Fibroblast of the aortic adventitia (primary cell): Measurements from ENCODE around the gene CALD1. TPM values are rescaled to one million over a fixed set of nuclear protein-coding genes. Genes with fewer than 3 reads are reported as not detected.
A peak's percentile ranks its signal among the peaks of the same experiment; 100 is the strongest.

Experiments used
- DNase-seq: peaks from one replicate; pipeline ENCODE4 v3.0.0-alpha.2; 2010; ENCODE audit warnings: low read depth
- H3K4me3 ChIP-seq: 2 replicates; pipeline ENCODE4 v1.5.1; 2011; ENCODE audit warnings: low read depth, mild to moderate bottlenecking, control low read depth, low read length, moderate library complexity
- total RNA-seq: library from RNA; depleted of rRNA; stranded (reverse); fragments of >200 nt; gene quantifications from 2 replicates; pipeline ENCODE4 v1.2.3, GENCODE V29; 2012; ENCODE audit warnings: low replicate concordance
- TF ChIP-seq, protein P1 (sequence below): IDR thresholded peaks from 2 replicates; pipeline ENCODE4 v1.5.1; 2011; ENCODE audit warnings: mild to moderate bottlenecking, low read length, control low read depth, inconsistent platforms; ENCODE audit not compliant: insufficient read depth

The CALD1 gene
- total RNA-seq, 1 donor: 201 TPM

DNA sequence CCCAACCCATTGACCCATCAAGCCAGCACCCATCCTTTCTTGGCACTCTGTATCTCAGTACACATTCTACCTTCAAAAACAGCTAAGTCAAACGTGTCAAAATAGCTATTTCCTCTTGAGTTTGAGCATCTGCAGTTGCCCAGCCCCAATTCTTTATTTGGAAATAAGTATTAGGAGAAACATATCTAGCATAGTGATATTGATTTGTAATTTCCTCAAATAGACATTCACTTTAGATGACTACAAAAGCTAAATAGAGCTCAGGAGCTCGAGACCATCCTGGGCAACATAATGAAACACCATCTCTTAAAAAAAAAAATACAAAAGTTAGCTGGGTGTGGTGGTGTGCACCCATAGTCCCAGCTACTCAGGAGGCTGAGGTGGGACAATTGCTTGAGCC is 147.6 kb downstream of the CALD1 start:
- no peak for DNase-seq
- no peak overlapping the region for H3K4me3 ChIP-seq
- TF ChIP-seq, protein P1, sequence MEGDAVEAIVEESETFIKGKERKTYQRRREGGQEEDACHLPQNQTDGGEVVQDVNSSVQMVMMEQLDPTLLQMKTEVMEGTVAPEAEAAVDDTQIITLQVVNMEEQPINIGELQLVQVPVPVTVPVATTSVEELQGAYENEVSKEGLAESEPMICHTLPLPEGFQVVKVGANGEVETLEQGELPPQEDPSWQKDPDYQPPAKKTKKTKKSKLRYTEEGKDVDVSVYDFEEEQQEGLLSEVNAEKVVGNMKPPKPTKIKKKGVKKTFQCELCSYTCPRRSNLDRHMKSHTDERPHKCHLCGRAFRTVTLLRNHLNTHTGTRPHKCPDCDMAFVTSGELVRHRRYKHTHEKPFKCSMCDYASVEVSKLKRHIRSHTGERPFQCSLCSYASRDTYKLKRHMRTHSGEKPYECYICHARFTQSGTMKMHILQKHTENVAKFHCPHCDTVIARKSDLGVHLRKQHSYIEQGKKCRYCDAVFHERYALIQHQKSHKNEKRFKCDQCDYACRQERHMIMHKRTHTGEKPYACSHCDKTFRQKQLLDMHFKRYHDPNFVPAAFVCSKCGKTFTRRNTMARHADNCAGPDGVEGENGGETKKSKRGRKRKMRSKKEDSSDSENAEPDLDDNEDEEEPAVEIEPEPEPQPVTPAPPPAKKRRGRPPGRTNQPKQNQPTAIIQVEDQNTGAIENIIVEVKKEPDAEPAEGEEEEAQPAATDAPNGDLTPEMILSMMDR: no peak

DNA sequence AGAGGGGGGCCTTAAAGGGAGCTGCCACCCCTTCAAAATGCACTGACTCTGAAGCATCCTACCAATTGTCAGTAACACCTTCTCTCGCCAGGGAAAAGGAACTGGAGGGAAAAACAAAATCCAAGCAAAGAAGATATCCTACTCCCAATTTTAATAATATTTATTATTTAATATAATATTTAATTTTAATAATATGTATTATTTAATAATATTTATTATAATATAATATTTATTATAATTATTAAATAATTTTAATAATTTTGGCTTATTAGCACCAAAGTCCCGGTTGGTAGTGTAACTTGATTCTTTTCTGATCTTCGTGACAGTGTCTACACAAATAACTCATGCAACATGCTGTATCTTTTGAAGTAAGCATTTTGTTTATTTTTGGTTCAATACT is 148.3 kb downstream of the CALD1 start:
- no peak overlapping the region for H3K4me3 ChIP-seq
- TF ChIP-seq, protein P1: no peak
- no peak for DNase-seq

DNA sequence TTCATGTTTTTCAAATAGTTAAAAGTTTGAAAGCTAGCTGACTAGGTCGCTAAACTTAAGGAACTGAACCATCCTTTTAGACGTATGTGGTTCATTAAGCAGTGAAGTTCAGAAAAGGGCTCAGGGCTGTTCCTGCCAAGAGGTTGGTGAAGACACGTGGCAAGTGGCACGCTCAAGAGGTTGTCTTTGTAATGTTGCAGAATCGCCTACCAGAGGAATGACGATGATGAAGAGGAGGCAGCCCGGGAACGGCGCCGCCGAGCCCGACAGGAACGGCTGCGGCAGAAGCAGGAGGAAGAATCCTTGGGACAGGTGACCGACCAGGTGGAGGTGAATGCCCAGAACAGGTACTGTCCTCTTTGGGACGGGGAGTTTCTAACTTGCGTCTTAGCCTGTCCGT is 149.1 kb downstream of the CALD1 start:
- H3K4me3 ChIP-seq: no peak overlapping the region
- TF ChIP-seq, protein P1: no peak

DNA sequence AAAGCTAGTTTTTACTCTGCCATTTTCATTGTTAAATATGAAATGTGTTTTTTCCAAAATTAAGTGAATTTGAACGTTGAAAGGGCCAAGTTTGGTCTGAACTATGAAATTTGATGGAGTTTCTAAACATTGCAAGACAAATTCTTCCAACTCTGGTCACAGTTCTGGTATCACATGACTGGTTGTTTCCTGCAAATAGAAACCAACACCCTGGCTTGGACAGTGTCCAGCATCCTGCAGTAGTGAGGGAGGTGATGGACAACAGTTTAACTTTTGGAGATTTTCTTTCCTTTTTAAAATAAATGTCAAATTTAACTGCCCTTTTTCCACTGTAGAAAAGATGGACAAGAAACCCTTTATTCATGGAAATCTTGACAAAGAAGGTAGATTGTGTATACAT is 152.1 kb downstream of the CALD1 start:
- peak; percentile 79 for DNase-seq
- H3K4me3 ChIP-seq: no peak overlapping the region
- TF ChIP-seq, protein P1: no peak

More for the DNA sequence above, 149.1 kb downstream of the CALD1 start:
- DNase-seq: no peak

DNA sequence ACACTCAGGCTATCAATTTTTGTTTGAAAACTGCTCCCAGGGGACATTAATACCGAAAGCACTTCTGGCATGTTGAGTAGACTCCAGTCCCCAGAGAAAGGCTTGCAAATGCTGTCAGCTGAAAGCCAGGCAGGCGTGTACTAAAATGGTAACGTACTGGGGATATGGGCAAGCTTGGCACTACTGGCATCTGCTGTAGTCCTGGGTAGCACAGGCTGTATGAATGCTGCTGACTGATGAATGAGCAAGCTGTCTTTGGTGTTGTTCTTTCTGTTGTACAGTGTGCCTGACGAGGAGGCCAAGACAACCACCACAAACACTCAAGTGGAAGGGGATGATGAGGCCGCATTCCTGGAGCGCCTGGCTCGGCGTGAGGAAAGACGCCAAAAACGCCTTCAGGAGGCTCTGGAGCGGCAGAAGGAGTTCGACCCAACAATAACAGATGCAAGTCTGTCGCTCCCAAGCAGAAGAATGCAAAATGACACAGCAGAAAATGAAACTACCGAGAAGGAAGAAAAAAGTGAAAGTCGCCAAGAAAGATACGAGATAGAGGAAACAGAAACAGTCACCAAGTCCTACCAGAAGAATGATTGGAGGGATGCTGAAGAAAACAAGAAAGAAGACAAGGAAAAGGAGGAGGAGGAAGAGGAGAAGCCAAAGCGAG is 153.4 kb downstream of the CALD1 start:
- TF ChIP-seq, protein P1: no peak
- H3K4me3 ChIP-seq: peak overlapping the region; percentile 45
- peak; percentile 95 for DNase-seq

DNA sequence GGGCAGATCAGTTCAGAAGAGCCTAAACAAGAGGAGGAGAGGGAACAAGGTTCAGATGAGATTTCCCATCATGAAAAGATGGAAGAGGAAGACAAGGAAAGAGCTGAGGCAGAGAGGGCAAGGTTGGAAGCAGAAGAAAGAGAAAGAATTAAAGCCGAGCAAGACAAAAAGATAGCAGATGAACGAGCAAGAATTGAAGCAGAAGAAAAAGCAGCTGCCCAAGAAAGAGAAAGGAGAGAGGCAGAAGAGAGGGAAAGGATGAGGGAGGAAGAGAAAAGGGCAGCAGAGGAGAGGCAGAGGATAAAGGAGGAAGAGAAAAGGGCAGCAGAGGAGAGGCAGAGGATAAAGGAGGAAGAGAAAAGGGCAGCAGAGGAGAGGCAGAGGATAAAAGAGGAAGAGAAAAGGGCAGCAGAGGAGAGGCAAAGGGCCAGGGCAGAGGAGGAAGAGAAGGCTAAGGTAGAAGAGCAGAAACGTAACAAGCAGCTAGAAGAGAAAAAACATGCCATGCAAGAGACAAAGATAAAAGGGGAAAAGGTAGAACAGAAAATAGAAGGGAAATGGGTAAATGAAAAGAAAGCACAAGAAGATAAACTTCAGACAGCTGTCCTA is 154.1 kb downstream of the CALD1 start:
- peak overlapping the region; percentile 45 for H3K4me3 ChIP-seq
- no peak for DNase-seq
- TF ChIP-seq, protein P1: no peak

DNA sequence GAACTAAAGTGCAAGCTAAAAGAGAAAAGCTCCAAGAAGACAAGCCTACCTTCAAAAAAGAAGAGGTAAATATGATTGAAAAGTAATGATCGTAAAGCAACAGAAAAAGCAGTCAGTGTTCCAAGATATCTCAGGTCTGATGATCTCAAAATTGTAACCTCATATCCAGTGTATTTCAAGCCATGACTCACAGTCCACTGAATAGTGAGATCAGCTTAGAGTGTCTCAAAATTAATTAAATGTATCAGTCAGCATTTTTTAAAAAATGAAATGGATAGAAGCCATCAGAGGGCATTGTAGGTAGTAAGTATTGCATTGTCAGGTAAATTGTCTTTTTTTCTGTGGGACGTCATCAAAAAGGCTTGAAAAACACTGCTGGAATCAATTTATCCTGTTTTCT is 156.3 kb downstream of the CALD1 start:
- DNase-seq: peak; percentile 43
- no peak overlapping the region for H3K4me3 ChIP-seq
- TF ChIP-seq, protein P1: no peak
